ENCODE results near the gene OR6X1.

The OR6X1 gene

GRCh38 chr11:123704341-123704740, 50.0 kb downstream of the OR6X1 start:
- H4K20me1 ChIP-seq (ENCODE audit: insufficient read depth, low read length), result no peaks in the 10 kb centered on the region
- H3K4me2 ChIP-seq (ENCODE audit: low read length), result no peak overlapping the region
- no peaks in the 10 kb centered on the region for H3K4me1 ChIP-seq (ENCODE audit: low read length)
- H2AFZ ChIP-seq (ENCODE audit: low read depth, low read length), result no peak overlapping the region
- 0 out of 2 replicates have a peak, but pooled peaks cover 5% of the 10 kb centered on the region for H3K27me3 ChIP-seq (ENCODE audit: low read depth, low read length)
- no peak overlapping the region for H3K9ac ChIP-seq (ENCODE audit: low read length)
- no peaks in the 10 kb centered on the region for H3K9me3 ChIP-seq (ENCODE audit: insufficient read depth, low read length)
- H3K27ac ChIP-seq (ENCODE audit: low read length), result no peak overlapping the region
- no peaks in the 10 kb centered on the region for H3K79me2 ChIP-seq (ENCODE audit: low read length)
- no peaks in the 10 kb centered on the region for H3K36me3 ChIP-seq (replicated peaks; ENCODE audit: low read depth, low read length)
- TF ChIP-seq EZH2phosphoT487 (IDR thresholded peaks at IDR 0.05; ENCODE audit: low read depth), result no peak
- TF ChIP-seq, protein P1, sequence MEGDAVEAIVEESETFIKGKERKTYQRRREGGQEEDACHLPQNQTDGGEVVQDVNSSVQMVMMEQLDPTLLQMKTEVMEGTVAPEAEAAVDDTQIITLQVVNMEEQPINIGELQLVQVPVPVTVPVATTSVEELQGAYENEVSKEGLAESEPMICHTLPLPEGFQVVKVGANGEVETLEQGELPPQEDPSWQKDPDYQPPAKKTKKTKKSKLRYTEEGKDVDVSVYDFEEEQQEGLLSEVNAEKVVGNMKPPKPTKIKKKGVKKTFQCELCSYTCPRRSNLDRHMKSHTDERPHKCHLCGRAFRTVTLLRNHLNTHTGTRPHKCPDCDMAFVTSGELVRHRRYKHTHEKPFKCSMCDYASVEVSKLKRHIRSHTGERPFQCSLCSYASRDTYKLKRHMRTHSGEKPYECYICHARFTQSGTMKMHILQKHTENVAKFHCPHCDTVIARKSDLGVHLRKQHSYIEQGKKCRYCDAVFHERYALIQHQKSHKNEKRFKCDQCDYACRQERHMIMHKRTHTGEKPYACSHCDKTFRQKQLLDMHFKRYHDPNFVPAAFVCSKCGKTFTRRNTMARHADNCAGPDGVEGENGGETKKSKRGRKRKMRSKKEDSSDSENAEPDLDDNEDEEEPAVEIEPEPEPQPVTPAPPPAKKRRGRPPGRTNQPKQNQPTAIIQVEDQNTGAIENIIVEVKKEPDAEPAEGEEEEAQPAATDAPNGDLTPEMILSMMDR (IDR thresholded peaks at IDR 0.05; ENCODE audit: low read depth, low read length), result no peak
- H3K4me3 ChIP-seq (ENCODE audit: low read length), result no peak overlapping the region

Measured in OCI-LY3 (cell line).